Astrocyte (in vitro differentiated cells and primary cell): ENCODE results near the gene BNIPL. TPM values are rescaled to one million over a fixed set of nuclear protein-coding genes. Genes with fewer than 3 reads are reported as not detected.

Experiments used
- DNase-seq: peaks from one replicate; pipeline ENCODE4 v3.0.0-alpha.2; 2010; ENCODE audit warnings: low read depth
- FAIRE-seq: peaks from 2 replicates; lab custom pipeline; 2011; peaks lifted over from hg19 to GRCh38; lab: Jason Lieb, UNC
- H2AFZ ChIP-seq: 2 replicates; pipeline ENCODE4 v1.6.0; 2012; ENCODE audit warnings: low read depth, low read length, inconsistent platforms
- H3K27ac ChIP-seq: 2 replicates; pipeline ENCODE4 v1.5.1; 2011; ENCODE audit warnings: low read depth, low read length, inconsistent platforms
- H3K27me3 ChIP-seq: 2 replicates; pipeline ENCODE4 v1.6.0; 2011; ENCODE audit warnings: low read length, inconsistent platforms; ENCODE audit not compliant: insufficient read depth
- H3K36me3 ChIP-seq: 2 replicates; pipeline ENCODE4 v1.5.1; 2011; ENCODE audit warnings: low read length, inconsistent platforms; ENCODE audit not compliant: insufficient read depth
- H3K4me1 ChIP-seq: 2 replicates; pipeline ENCODE4 v1.5.1; 2011; ENCODE audit warnings: low read length, inconsistent platforms; ENCODE audit not compliant: insufficient read depth
- H3K4me2 ChIP-seq: 2 replicates; pipeline ENCODE4 v1.6.0; 2012; ENCODE audit warnings: low read length, inconsistent platforms
- H3K4me3 ChIP-seq: 2 replicates; pipeline ENCODE4 v1.5.1; 2011; ENCODE audit warnings: low read depth, mild to moderate bottlenecking, low read length, inconsistent platforms; ENCODE audit not compliant: insufficient read depth
- H3K79me2 ChIP-seq: 2 replicates; pipeline ENCODE4 v1.6.0; 2012; ENCODE audit warnings: mild to moderate bottlenecking, low read length, inconsistent platforms; ENCODE audit not compliant: insufficient read depth
- H3K9ac ChIP-seq: 2 replicates; pipeline ENCODE4 v1.6.0; 2012; ENCODE audit warnings: mild to moderate bottlenecking, low read length, inconsistent platforms
- H3K9me3 ChIP-seq: 2 replicates; pipeline ENCODE4 v1.5.1; 2012; ENCODE audit warnings: low read depth, mild to moderate bottlenecking, low read length, inconsistent platforms; ENCODE audit not compliant: insufficient read depth
- H4K20me1 ChIP-seq: 2 replicates; pipeline ENCODE4 v1.6.0; 2012; ENCODE audit warnings: low read length, inconsistent platforms; ENCODE audit not compliant: insufficient read depth
- H3K27ac Mint-ChIP-seq: one replicate; pipeline ENCODE4 v1.8.0; 2021; ENCODE audit warnings: mild to moderate bottlenecking, mixed read lengths; ENCODE audit not compliant: unreplicated experiment
- H3K27me3 Mint-ChIP-seq: one replicate; pipeline ENCODE4 v1.8.0; 2021; ENCODE audit warnings: low read depth, mixed read lengths; ENCODE audit not compliant: unreplicated experiment
- H3K36me3 Mint-ChIP-seq: one replicate; pipeline ENCODE4 v1.8.0; 2021; ENCODE audit warnings: low read depth, mixed read lengths; ENCODE audit not compliant: unreplicated experiment
- H3K4me1 Mint-ChIP-seq: one replicate; pipeline ENCODE4 v1.8.0; 2021; ENCODE audit warnings: low read depth, mixed read lengths; ENCODE audit not compliant: unreplicated experiment
- H3K4me3 Mint-ChIP-seq: one replicate; pipeline ENCODE4 v1.8.0; 2021; ENCODE audit warnings: mild to moderate bottlenecking, moderate library complexity, mixed read lengths; ENCODE audit not compliant: unreplicated experiment
- H3K9me3 Mint-ChIP-seq: one replicate; pipeline ENCODE4 v1.8.0; 2021; ENCODE audit warnings: mild to moderate bottlenecking, mixed read lengths; ENCODE audit not compliant: unreplicated experiment
- CTCF ChIP-seq: IDR thresholded peaks from 2 replicates; pipeline ENCODE4 v1.5.1; 2011; ENCODE audit warnings: low read depth, mild to moderate bottlenecking, inconsistent platforms, low read length, moderate library complexity; ENCODE audit not compliant: insufficient read depth
- EZH2 ChIP-seq: IDR thresholded peaks from 2 replicates; pipeline ENCODE4 v1.6.1; 2012; ENCODE audit warnings: mild to moderate bottlenecking, low read length, inconsistent platforms; ENCODE audit not compliant: insufficient read depth
- total RNA-seq: library from RNA; stranded (reverse); gene quantifications from 2 replicates; pipeline ENCODE4 v1.2.1, GENCODE V29; 2021

Gene BNIPL
- total RNA-seq, 1 donor from 2014 or later = 0.73 TPM

GRCh38 chr1:151009206-151009587 lies 27.2 kb upstream of the BNIPL start:
- Histone ChIP-seq H3K4me1 (peaks cover 50% of the 10 kb centered on the region), H3K27me3 (no peaks in the 10 kb centered on the region), H4K20me1 (no peaks in the 10 kb centered on the region), H3K79me2 (peaks cover 6% of the 10 kb centered on the region), H3K4me3 (peak overlapping the region; percentile 76), H3K36me3 (no peaks in the 10 kb centered on the region), H2AFZ (peak overlapping the region; percentile 95), H3K9ac (peak overlapping the region; percentile 95), H3K27ac (peak overlapping the region; percentile 85), H3K4me2 (peak overlapping the region; percentile 99), H3K9me3 (no peaks in the 10 kb centered on the region)
- Mint-ChIP-seq H3K27me3 (no peaks in the 10 kb centered on the region), H3K4me3 (peak overlapping the region; percentile 95), H3K36me3 (peaks cover 1% of the 10 kb centered on the region), H3K27ac (peak overlapping the region; percentile 84), H3K9me3 (no peaks in the 10 kb centered on the region), H3K4me1 (peaks cover 37% of the 10 kb centered on the region)
- no peak for FAIRE-seq
- TF ChIP-seq EZH2 = no peak
- TF ChIP-seq CTCF = no peak
- peak; percentile 87 for DNase-seq

GRCh38 chr1:151009674-151010345 lies 26.6 kb upstream of the BNIPL start:
- H2AFZ ChIP-seq = no peak overlapping the region
- no peaks in the 10 kb centered on the region for H4K20me1 ChIP-seq
- peaks cover 6% of the 10 kb centered on the region for H3K79me2 ChIP-seq
- Mint-ChIP-seq H3K36me3 (peaks cover 1% of the 10 kb centered on the region), H3K4me3 (peak overlapping the region; percentile 95), H3K27ac (no peak overlapping the region), H3K27me3 (no peaks in the 10 kb centered on the region), H3K9me3 (no peaks in the 10 kb centered on the region), H3K4me1 (peaks cover 37% of the 10 kb centered on the region)
- peaks cover 50% of the 10 kb centered on the region for H3K4me1 ChIP-seq
- no peak for TF ChIP-seq CTCF
- no peak for TF ChIP-seq EZH2
- FAIRE-seq (no peak), DNase-seq (no peak)
- no peaks in the 10 kb centered on the region for H3K27me3 ChIP-seq
- peak overlapping the region; percentile 99 for H3K4me2 ChIP-seq
- no peaks in the 10 kb centered on the region for H3K36me3 ChIP-seq
- H3K4me3 ChIP-seq = peak overlapping the region; percentile 76
- H3K9me3 ChIP-seq = no peaks in the 10 kb centered on the region
- H3K9ac ChIP-seq = peak overlapping the region; percentile 95
- H3K27ac ChIP-seq = peak overlapping the region; percentile 85

GRCh38 chr1:151010346-151010726 lies 26.1 kb upstream of the BNIPL start:
- Mint-ChIP-seq H3K27ac (no peak overlapping the region), H3K4me1 (peaks cover 35% of the 10 kb centered on the region), H3K36me3 (peaks cover 1% of the 10 kb centered on the region), H3K4me3 (no peak overlapping the region), H3K27me3 (no peaks in the 10 kb centered on the region), H3K9me3 (no peaks in the 10 kb centered on the region)
- Histone ChIP-seq H2AFZ (no peak overlapping the region), H3K9ac (no peak overlapping the region), H3K4me1 (peaks cover 49% of the 10 kb centered on the region), H3K27me3 (no peaks in the 10 kb centered on the region), H3K27ac (no peak overlapping the region), H3K36me3 (no peaks in the 10 kb centered on the region), H3K4me2 (no peak overlapping the region), H3K4me3 (no peak overlapping the region), H3K79me2 (peaks cover 6% of the 10 kb centered on the region), H3K9me3 (no peaks in the 10 kb centered on the region), H4K20me1 (no peaks in the 10 kb centered on the region)
- TF ChIP-seq CTCF = no peak
- TF ChIP-seq EZH2 = no peak
- FAIRE-seq = no peak
- no peak for DNase-seq
